AG09319 (cell line): Measurements from ENCODE around the gene LIN37.

Source experiments
- DNase-seq: peaks from one replicate; pipeline ENCODE4 v3.0.0-alpha.2; 2010; ENCODE audit warnings: low read depth; ENCODE audit errors: extremely low read depth
- TF ChIP-seq, protein P1 (sequence below): IDR thresholded peaks from 2 replicates; pipeline ENCODE4 v1.5.1; 2011; ENCODE audit warnings: low read depth, mild to moderate bottlenecking, inconsistent platforms, low read length, moderate library complexity

The LIN37 gene

DNA sequence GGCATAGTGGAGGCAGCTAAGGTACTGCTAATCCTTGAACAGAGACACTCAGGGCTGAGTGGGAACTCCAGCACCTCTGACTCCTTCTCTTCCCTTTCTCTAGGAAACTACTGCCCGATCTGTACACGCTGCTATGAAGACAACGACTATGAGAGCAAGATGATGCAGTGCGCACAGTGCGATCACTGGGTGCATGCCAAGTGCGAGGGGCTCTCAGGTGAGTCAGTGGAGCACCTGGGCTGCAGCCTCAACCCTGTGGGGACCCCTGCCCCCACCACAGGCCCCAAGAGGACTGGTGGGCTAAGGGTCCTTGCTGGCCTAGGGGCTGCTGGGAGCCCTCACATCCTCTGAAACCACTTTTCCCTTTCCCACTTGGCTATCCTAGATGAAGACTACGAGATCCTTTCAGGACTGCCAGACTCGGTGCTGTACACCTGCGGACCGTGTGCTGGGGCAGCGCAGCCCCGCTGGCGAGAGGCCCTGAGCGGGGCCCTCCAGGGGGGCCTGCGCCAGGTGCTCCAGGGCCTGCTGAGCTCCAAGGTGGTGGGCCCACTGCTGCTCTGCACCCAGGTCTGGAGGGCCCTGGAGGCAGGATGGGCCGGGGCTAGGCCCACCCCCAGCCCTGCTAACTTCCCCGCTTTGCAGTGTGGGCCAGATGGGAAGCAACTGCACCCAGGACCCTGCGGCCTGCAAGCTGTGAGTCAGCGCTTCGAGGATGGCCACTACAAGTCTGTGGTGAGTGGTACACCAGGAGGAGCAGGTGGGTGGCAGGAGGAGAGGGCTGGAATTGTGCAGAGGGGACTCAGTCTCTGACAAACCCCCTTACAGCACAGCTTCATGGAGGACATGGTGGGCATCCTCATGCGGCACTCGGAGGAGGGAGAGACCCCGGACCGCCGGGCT is 21.1 kb upstream of the LIN37 start:
- no peak for DNase-seq
- TF ChIP-seq, protein P1, sequence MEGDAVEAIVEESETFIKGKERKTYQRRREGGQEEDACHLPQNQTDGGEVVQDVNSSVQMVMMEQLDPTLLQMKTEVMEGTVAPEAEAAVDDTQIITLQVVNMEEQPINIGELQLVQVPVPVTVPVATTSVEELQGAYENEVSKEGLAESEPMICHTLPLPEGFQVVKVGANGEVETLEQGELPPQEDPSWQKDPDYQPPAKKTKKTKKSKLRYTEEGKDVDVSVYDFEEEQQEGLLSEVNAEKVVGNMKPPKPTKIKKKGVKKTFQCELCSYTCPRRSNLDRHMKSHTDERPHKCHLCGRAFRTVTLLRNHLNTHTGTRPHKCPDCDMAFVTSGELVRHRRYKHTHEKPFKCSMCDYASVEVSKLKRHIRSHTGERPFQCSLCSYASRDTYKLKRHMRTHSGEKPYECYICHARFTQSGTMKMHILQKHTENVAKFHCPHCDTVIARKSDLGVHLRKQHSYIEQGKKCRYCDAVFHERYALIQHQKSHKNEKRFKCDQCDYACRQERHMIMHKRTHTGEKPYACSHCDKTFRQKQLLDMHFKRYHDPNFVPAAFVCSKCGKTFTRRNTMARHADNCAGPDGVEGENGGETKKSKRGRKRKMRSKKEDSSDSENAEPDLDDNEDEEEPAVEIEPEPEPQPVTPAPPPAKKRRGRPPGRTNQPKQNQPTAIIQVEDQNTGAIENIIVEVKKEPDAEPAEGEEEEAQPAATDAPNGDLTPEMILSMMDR = no peak

DNA sequence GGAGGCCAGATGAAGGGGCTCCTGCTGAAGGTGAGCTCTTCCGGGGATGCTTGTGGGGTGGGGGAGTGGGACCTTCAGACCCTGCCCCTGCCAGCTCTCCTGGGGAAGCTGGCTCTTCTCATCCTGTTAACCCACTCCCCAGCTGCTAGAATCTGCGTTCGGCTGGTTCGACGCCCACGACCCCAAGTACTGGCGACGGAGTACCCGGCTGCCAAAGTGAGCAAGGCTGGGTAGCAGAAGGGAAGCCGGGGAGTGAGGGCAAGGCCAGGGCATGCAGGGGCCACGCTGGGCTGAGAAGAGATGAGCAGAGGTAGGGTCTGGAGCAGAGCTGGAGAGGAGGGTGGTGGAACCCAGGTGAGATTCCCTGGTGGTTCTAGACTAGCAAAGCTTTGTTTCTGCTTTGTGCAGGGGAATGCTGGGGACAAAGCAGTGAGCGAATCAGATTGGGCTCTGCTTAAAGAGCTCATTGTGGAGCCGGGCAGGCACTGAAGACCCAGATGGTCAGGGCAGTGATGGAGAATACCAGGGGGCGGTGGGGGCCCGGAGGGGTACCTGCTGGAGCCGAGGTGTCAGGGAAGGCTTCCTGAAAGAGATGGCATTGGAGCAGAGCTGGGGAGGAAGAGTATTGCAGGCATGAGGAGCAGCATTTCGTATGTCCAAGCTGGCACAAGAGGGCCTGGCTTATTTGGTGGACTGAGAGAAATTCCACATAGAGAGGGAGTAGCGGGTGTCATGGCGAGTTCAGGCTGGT is 20.2 kb upstream of the LIN37 start:
- TF ChIP-seq, protein P1 = no peak
- no peak for DNase-seq

DNA sequence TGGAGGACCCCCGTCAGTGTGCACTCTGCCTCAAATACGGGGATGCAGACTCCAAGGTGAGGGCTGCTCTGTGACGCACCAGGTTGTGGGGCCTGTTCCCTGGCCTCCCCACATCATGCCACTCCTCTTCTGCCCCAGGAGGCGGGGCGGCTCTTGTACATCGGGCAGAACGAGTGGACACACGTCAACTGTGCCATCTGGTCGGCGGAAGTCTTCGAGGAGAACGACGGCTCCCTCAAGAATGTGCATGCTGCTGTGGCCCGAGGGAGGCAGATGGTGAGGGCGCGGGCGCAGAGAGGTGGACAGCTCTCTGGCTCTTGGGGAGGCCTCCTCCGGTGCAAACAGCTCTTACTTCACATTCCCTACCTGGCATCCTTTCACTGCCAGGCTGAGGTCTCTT is 19.4 kb upstream of the LIN37 start:
- DNase-seq = no peak
- TF ChIP-seq, protein P1 = no peak

DNA sequence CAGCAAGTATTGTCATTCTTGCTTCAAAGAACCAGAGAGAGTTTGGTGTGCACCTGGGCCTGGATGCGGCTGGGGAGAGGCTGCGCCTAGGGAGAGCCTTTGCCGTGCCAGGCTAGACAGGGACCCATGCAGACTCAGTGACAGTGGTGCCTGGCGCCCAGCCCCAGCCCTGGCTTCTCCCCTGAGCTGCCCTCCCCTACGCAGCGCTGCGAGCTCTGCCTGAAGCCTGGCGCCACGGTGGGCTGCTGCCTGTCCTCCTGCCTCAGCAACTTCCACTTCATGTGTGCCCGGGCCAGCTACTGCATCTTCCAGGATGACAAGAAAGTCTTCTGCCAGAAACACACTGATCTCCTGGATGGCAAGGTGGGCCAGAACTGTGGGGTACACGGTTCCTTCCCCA is 18.6 kb upstream of the LIN37 start:
- DNase-seq = no peak
- TF ChIP-seq, protein P1 = no peak

DNA sequence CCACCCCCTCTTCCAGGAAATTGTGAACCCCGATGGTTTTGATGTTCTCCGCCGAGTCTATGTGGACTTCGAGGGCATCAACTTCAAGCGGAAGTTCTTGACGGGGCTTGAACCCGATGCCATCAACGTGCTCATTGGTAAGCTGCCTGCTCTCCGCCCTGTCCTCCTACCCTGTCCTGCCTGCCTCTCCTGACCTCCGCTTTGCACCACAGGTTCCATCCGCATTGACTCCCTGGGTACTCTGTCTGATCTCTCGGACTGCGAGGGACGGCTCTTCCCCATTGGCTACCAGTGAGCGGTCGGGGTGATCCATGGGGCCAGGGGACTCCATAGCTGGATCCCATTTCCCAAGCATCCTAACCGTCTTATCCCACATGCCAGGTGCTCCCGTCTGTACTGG is 18.1 kb upstream of the LIN37 start:
- TF ChIP-seq, protein P1 = no peak

DNA sequence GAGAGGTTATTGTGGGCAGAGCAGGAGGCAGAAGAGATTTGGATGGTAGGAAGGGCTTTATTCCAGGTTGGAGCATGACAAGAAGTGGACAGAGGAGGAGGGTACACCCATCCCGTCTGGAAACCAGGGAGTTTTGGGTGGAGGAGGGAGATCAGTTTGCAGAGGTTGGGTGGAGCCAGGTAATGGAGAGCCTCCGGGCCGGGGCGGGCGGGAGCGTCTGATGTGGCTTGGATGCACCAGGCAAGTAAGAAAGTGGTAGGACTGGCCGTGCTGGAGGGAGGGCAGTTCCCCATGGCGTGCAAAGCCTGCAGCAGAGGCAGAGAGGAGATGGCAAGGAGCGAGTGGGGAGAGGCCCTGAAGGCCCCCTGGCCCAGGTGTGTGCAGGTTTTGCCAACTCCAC is 17.0 kb upstream of the LIN37 start:
- DNase-seq = no peak
- TF ChIP-seq, protein P1 = no peak

More for the DNA sequence above, 18.1 kb upstream of the LIN37 start:
- DNase-seq = no peak
